C4-2B (cell line): ENCODE measurements around the gene EPB41L3.

ENCODE experiments used
- H3K27ac ChIP-seq: fragments of 450-650 bp; 2 replicates; pipeline ENCODE4 v1.5.1; 2017
- CTCF ChIP-seq: fragments of 450-650 bp; conservative IDR thresholded peaks from 2 replicates; pipeline ENCODE4 v1.5.1; 2017; ENCODE audit warnings: mild to moderate bottlenecking
- ZFX ChIP-seq: fragments of 450-650 bp; IDR thresholded peaks from 2 replicates; pipeline ENCODE4 v1.6.1; 2017

EPB41L3 gene

GRCh38 chr18:5451150-5451549 is 92.6 kb downstream of the EPB41L3 start:
- no peak overlapping the region for H3K27ac ChIP-seq

GRCh38 chr18:5449858-5450509 is 93.8 kb downstream of the EPB41L3 start:
- no peak overlapping the region for H3K27ac ChIP-seq
- TF ChIP-seq CTCF: no peak
- TF ChIP-seq ZFX: no peak

More at GRCh38 chr18:5451150-5451549, 92.6 kb downstream of the EPB41L3 start:
- no peak for TF ChIP-seq CTCF
- TF ChIP-seq ZFX: no peak

GRCh38 chr18:5447442-5447841 is 96.4 kb downstream of the EPB41L3 start:
- TF ChIP-seq ZFX (no peak), CTCF (no peak)
- H3K27ac ChIP-seq: no peak overlapping the region

GRCh38 chr18:5444847-5445246 is 99.0 kb downstream of the EPB41L3 start:
- H3K27ac ChIP-seq: no peak overlapping the region
- TF ChIP-seq ZFX: no peak
- no peak for TF ChIP-seq CTCF

- no peak for TF ChIP-seq CTCF
- TF ChIP-seq ZFX: no peak
- H3K27ac ChIP-seq: no peak overlapping the region
Measured at GRCh38 chr18:5444269-5444668, 99.5 kb downstream of the EPB41L3 start.

- no peak for TF ChIP-seq CTCF
- no peak for TF ChIP-seq ZFX
- H3K27ac ChIP-seq: no peak overlapping the region
Measured at GRCh38 chr18:5439986-5440696, 103.7 kb downstream of the EPB41L3 start.

- TF ChIP-seq CTCF: no peak
- TF ChIP-seq ZFX: no peak
Measured at GRCh38 chr18:5434425-5434824, 109.4 kb downstream of the EPB41L3 start.

More at GRCh38 chr18:5434425-5434824, 109.4 kb downstream of the EPB41L3 start:
- H3K27ac ChIP-seq: no peak overlapping the region
